SU-DHL-6 (cell line): ENCODE data around the gene YWHAQ.
"Not testable (repeated sequence)": the region's sequence is repeated elsewhere in the genome, so short reads cannot be mapped to it uniquely, and the experiment has no call there.

ENCODE experiments used
- H2AFZ ChIP-seq: fragments of 200-600 bp; sonication (generic); 2 replicates; pipeline ENCODE4 v1.6.1; 2014; ENCODE audit warnings: low read depth, mild to moderate bottlenecking, moderate library complexity, mixed read lengths, antibody characterized with exemption, low read length; ENCODE audit not compliant: severe bottlenecking
- H3F3A ChIP-seq: fragments of 200-600 bp; shearing (Covaris generic); 2 replicates; pipeline ENCODE4 v1.6.0; 2016; ENCODE audit warnings: antibody characterized with exemption, mild to moderate bottlenecking; ENCODE audit not compliant: insufficient read depth
- H3K27ac ChIP-seq: fragments of 200-600 bp; sonication (generic); 2 replicates; pipeline ENCODE4 v1.5.1; 2016; ENCODE audit warnings: low read depth, mild to moderate bottlenecking, low read length, moderate library complexity, mixed read lengths
- H3K27me3 ChIP-seq: fragments of 200-600 bp; sonication (generic), shearing (Covaris generic); 2 replicates; pipeline ENCODE4 v1.6.0; 2014; ENCODE audit warnings: mild to moderate bottlenecking, low read length
- H3K36me3 ChIP-seq: fragments of 200-600 bp; sonication (generic); 2 replicates; pipeline ENCODE4 v1.6.1; 2014; ENCODE audit warnings: mild to moderate bottlenecking, low read length, mixed read lengths
- H3K4me2 ChIP-seq: fragments of 300-600, 200-600 bp; shearing (Covaris generic), sonication (generic); 2 replicates; pipeline ENCODE4 v1.6.0; 2014; ENCODE audit warnings: low read length, low read depth, mild to moderate bottlenecking; ENCODE audit not compliant: poor library complexity, severe bottlenecking
- H3K4me3 ChIP-seq: fragments of 200-600 bp; sonication (generic); 2 replicates; pipeline ENCODE4 v1.5.1; 2014; ENCODE audit warnings: antibody characterized with exemption, low read length, mild to moderate bottlenecking, mixed read lengths; ENCODE audit not compliant: insufficient read depth, poor library complexity, severe bottlenecking
- H3K79me2 ChIP-seq: fragments of 200-600 bp; sonication (generic); 2 replicates; pipeline ENCODE4 v1.6.1; 2014; ENCODE audit warnings: mild to moderate bottlenecking, low read length, moderate library complexity; ENCODE audit not compliant: insufficient read depth
- H3K9ac ChIP-seq: fragments of 200-600 bp; sonication (generic); 2 replicates; pipeline ENCODE4 v1.7.0; 2014; ENCODE audit warnings: mild to moderate bottlenecking, low read length
- H3K9me2 ChIP-seq: fragments of 200-600 bp; sonication (generic); replicated peaks from 2 replicates; pipeline ENCODE4 v1.6.1; 2014; ENCODE audit warnings: low read length; ENCODE audit not compliant: insufficient read depth
- H3K9me3 ChIP-seq: fragments of 200-600 bp; sonication (generic); 2 replicates; pipeline ENCODE4 v1.6.1; 2014; ENCODE audit warnings: low read length, mixed read lengths; ENCODE audit not compliant: insufficient read depth
- H4K20me1 ChIP-seq: fragments of 200-600 bp; sonication (generic); 2 replicates; pipeline ENCODE4 v1.6.1; 2014; ENCODE audit warnings: low read depth, mild to moderate bottlenecking, antibody characterized with exemption, low read length, moderate library complexity, mixed read lengths
- CTCF ChIP-seq: fragments of 200-600 bp; sonication (generic); IDR thresholded peaks from one replicate; pipeline ENCODE4 v1.5.1; 2017; ENCODE audit warnings: antibody characterized with exemption, mild to moderate bottlenecking, low read length, moderate library complexity; ENCODE audit not compliant: insufficient read depth, poor library complexity, severe bottlenecking
- EZH2phosphoT487 ChIP-seq: fragments of 200-600 bp; sonication (generic), shearing (Covaris generic); conservative IDR thresholded peaks from 2 replicates; pipeline ENCODE4 v1.6.1; 2018; ENCODE audit warnings: mild to moderate bottlenecking, antibody characterized with exemption, low read length, moderate library complexity, mixed read lengths

Gene YWHAQ

GRCh38 chr2:9599430-9599829, 31.4 kb downstream of the YWHAQ start:
- no peaks in the 10 kb centered on the region for H3K27me3 ChIP-seq

GRCh38 chr2:9596621-9597311, 34.0 kb downstream of the YWHAQ start:
- Histone ChIP-seq H3K27ac (no peak overlapping the region), H3K9me3 (no peaks in the 10 kb centered on the region), H3K79me2 (peaks cover 97% of the 10 kb centered on the region), H3K9ac (no peak overlapping the region), H3K4me3 (no peak overlapping the region), H3F3A (0 out of 2 replicates have a peak, but pooled peaks cover 3% of the 10 kb centered on the region), H3K9me2 (no peaks in the 10 kb centered on the region), H4K20me1 (no peaks in the 10 kb centered on the region; the same call in 1 of the 2 replicates), H3K36me3 (peaks cover 26% of the 10 kb centered on the region), H2AFZ (no peak overlapping the region), H3K27me3 (no peaks in the 10 kb centered on the region), H3K4me2 (no peak overlapping the region)
- no peak for TF ChIP-seq EZH2phosphoT487
- TF ChIP-seq CTCF, result no peak

More at GRCh38 chr2:9599430-9599829, 31.4 kb downstream of the YWHAQ start:
- Histone ChIP-seq H3K9me3 (no peaks in the 10 kb centered on the region), H3K9ac (no peak overlapping the region), H3F3A (0 out of 2 replicates have a peak, but pooled peaks cover 6% of the 10 kb centered on the region), H4K20me1 (peaks cover 1% of the 10 kb centered on the region), H3K36me3 (peaks cover 26% of the 10 kb centered on the region), H3K4me2 (no peak overlapping the region), H3K9me2 (no peaks in the 10 kb centered on the region), H3K79me2 (peaks cover 98% of the 10 kb centered on the region), H3K27ac (no peak overlapping the region), H2AFZ (no peak overlapping the region), H3K4me3 (no peak overlapping the region)
- TF ChIP-seq CTCF (no peak), EZH2phosphoT487 (no peak)

GRCh38 chr2:9595746-9596145, 35.1 kb downstream of the YWHAQ start:
- H4K20me1 ChIP-seq, result no peaks in the 10 kb centered on the region; the same call in 1 of the 2 replicates
- no peaks in the 10 kb centered on the region for H3K9me2 ChIP-seq
- no peak overlapping the region for H3K4me3 ChIP-seq
- H3F3A ChIP-seq, result 0 out of 2 replicates have a peak, but pooled peaks cover 3% of the 10 kb centered on the region
- H3K9me3 ChIP-seq, result no peaks in the 10 kb centered on the region
- TF ChIP-seq EZH2phosphoT487 (no peak), CTCF (no peak)
- H3K27ac ChIP-seq, result no peak overlapping the region
- H3K79me2 ChIP-seq, result peaks cover 93% of the 10 kb centered on the region
- no peaks in the 10 kb centered on the region for H3K27me3 ChIP-seq
- no peak overlapping the region for H2AFZ ChIP-seq
- peaks cover 30% of the 10 kb centered on the region for H3K36me3 ChIP-seq
- H3K9ac ChIP-seq, result no peak overlapping the region
- no peak overlapping the region for H3K4me2 ChIP-seq

- not testable (repeated sequence) for H3K4me3 ChIP-seq, H3K9me3 ChIP-seq, H4K20me1 ChIP-seq, H3K4me2 ChIP-seq, H3K27ac ChIP-seq, H3K27me3 ChIP-seq, H3K9ac ChIP-seq, H2AFZ ChIP-seq, H3K9me2 ChIP-seq, H3F3A ChIP-seq
- H3K36me3 ChIP-seq, result peaks cover 31% of the 10 kb centered on the region
- H3K79me2 ChIP-seq, result peaks cover 90% of the 10 kb centered on the region
Measured at GRCh38 chr2:9595256-9595655, 35.5 kb downstream of the YWHAQ start.
